HCT116 (cell line): ENCODE results near the gene CFAP77. TPM values are rescaled to one million over a fixed set of nuclear protein-coding genes. Genes with fewer than 3 reads are reported as not detected.

Source experiments
- ATAC-seq: fragments of 200-7000 bp; cut with Tn5 transposase; 2 replicates; pipeline ENCODE4 v1.9.1; 2020; ENCODE audit warnings: mild to moderate bottlenecking, moderate library complexity
- BruUV-seq: library from RNA; stranded (reverse); fragments of 400-500 nt; replicated peaks from 2 replicates; lab custom pipeline; 2021; lab: Mats Ljungman, UMichigan
- CTCF ChIA-PET: fragments of 300-600 bp; sonication (Branson Sonifier 250); formaldehyde crosslinking; loops from one replicate; lab custom pipeline; 2021; ENCODE audit warnings: antibody characterized with exemption; lab: Charles Lee
- POLR2A ChIA-PET: fragments of 300-600, 350-600 bp; sonication (Branson Sonifier 250); formaldehyde crosslinking; loops from one replicate; lab custom pipeline; 2021; ENCODE audit warnings: antibody characterized with exemption; lab: Charles Lee
- RAD21 ChIA-PET, 2 experiments: fragments of 300-600 bp; sonication (Branson Sonifier 250); formaldehyde crosslinking; loops; one replicate each; lab custom pipeline; 2023; ENCODE audit warnings: low total read pairs in 2 of 2; ENCODE audit not compliant: uncharacterized antibody in 2 of 2, unreplicated experiment in 2 of 2, low non-redundant PET in 1 of 2; lab: Charles Lee
- DNase-seq: peaks from one replicate; pipeline ENCODE4 v3.0.0-alpha.2; 2010; ENCODE audit warnings: low read depth, low spot score
- H2AFZ ChIP-seq: fragments of 200-600 bp; shearing (Covaris generic), sonication (generic); 2 replicates; pipeline ENCODE4 v1.6.1; 2017; ENCODE audit warnings: low read depth, mixed run types, mixed read lengths, antibody characterized with exemption, low read length; ENCODE audit not compliant: poor library complexity, severe bottlenecking
- H3K27ac ChIP-seq: 2 replicates; pipeline ENCODE4 v1.5.1; 2012; ENCODE audit warnings: low read depth, low read length
- H3K27me3 ChIP-seq: fragments of 200-600 bp; sonication (generic); 2 replicates; pipeline ENCODE4 v1.6.1; 2016; ENCODE audit warnings: mixed run types, low read length, mixed read lengths; ENCODE audit not compliant: insufficient read depth
- H3K36me3 ChIP-seq, 2 experiments: fragments of 200-500 bp in 1 of 2; fragments of 200-600 bp in 1 of 2; sonication (Bioruptor generic) in 1 of 2; sonication (generic) in 1 of 2; 2 replicates each; pipeline versions ENCODE4 v1.5.1 to v1.6.1; 2014 to 2016; ENCODE audit warnings: low read length in 2 of 2, inconsistent platforms in 1 of 2, mixed read lengths in 1 of 2, mixed run types in 1 of 2; ENCODE audit not compliant: insufficient read depth in 2 of 2, control insufficient read depth in 1 of 2
- H3K4me1 ChIP-seq, 2 experiments: fragments of 200-600 bp in 1 of 2; sonication (generic) in 1 of 2; 2 replicates each; pipeline versions ENCODE4 v1.5.1 to v1.6.1; 2012 to 2017; ENCODE audit warnings: low read length in 2 of 2, inconsistent platforms in 1 of 2, mild to moderate bottlenecking in 1 of 2, mixed read lengths in 1 of 2, mixed run types in 1 of 2, moderate library complexity in 1 of 2; ENCODE audit not compliant: insufficient read depth in 2 of 2, control insufficient read depth in 1 of 2
- H3K4me2 ChIP-seq: fragments of 200-600 bp; sonication (generic); 2 replicates; pipeline ENCODE4 v1.6.1; 2017; ENCODE audit warnings: mixed run types, low read length, mixed read lengths
- H3K4me3 ChIP-seq, 2 experiments: fragments of 200-600 bp in 1 of 2; sonication (generic) in 1 of 2; replicated peaks in 1 of 2; 2 replicates each; pipeline ENCODE4 v1.5.1; 2011 to 2016; ENCODE audit warnings: low read length in 2 of 2, control low read depth in 1 of 2, low read depth in 1 of 2, mild to moderate bottlenecking in 1 of 2, mixed read lengths in 1 of 2, mixed run types in 1 of 2
- H3K79me2 ChIP-seq: fragments of 200-600 bp; sonication (generic); 2 replicates; pipeline ENCODE4 v1.6.1; 2017; ENCODE audit warnings: mild to moderate bottlenecking, mixed run types, low read length, moderate library complexity, mixed read lengths; ENCODE audit not compliant: insufficient read depth
- H3K9ac ChIP-seq: fragments of 200-600 bp; sonication (generic); 2 replicates; pipeline ENCODE4 v1.6.1; 2016; ENCODE audit warnings: low read length, mixed read lengths
- H3K9me2 ChIP-seq: fragments of 200-600 bp; sonication (generic), shearing (Covaris generic); 2 replicates; pipeline ENCODE4 v1.6.1; 2017; ENCODE audit warnings: mixed run types, mild to moderate bottlenecking, moderate library complexity; ENCODE audit not compliant: insufficient read depth
- H3K9me3 ChIP-seq, 2 experiments: fragments of 200-500 bp in 1 of 2; fragments of 200-600 bp in 1 of 2; sonication (Bioruptor generic) in 1 of 2; sonication (generic) in 1 of 2; 2 replicates each; pipeline ENCODE4 v1.6.1; 2014 to 2017; ENCODE audit warnings: low read length in 2 of 2, mixed read lengths in 2 of 2, inconsistent platforms in 1 of 2, low read depth in 1 of 2, mild to moderate bottlenecking in 1 of 2, mixed run types in 1 of 2, moderate library complexity in 1 of 2; ENCODE audit not compliant: control insufficient read depth in 1 of 2, insufficient read depth in 1 of 2
- H4K20me1 ChIP-seq: fragments of 200-600 bp; sonication (generic), shearing (Covaris generic); 2 replicates; pipeline ENCODE4 v1.6.1; 2017; ENCODE audit warnings: mixed run types, mild to moderate bottlenecking, moderate library complexity; ENCODE audit not compliant: insufficient read depth
- CEBPB ChIP-seq: IDR thresholded peaks from 2 replicates; pipeline ENCODE4 v1.6.1; 2012; ENCODE audit warnings: low read depth
- ELF1 ChIP-seq: IDR thresholded peaks from 2 replicates; pipeline ENCODE4 v1.6.1; 2012; ENCODE audit warnings: low read depth, borderline replicate concordance
- EZH2phosphoT487 ChIP-seq: fragments of 200-600 bp; IDR thresholded peaks from 2 replicates; pipeline ENCODE4 v1.6.1; 2018; ENCODE audit warnings: antibody characterized with exemption, borderline replicate concordance
- JUND ChIP-seq: IDR thresholded peaks from 2 replicates; pipeline ENCODE4 v1.6.1; 2012
- POLR2A ChIP-seq: IDR thresholded peaks from 2 replicates; pipeline ENCODE4 v1.7.0; 2011; ENCODE audit warnings: borderline replicate concordance; ENCODE audit not compliant: insufficient read depth, insufficient read length; ENCODE audit errors: extremely low read depth
- POLR2AphosphoS5 ChIP-seq: IDR thresholded peaks from 2 replicates; pipeline ENCODE4 v1.6.1; 2011; ENCODE audit warnings: mild to moderate bottlenecking, low read depth, low read length, moderate library complexity
- SIN3A ChIP-seq: IDR thresholded peaks from 2 replicates; pipeline ENCODE4 v1.6.1; 2012; ENCODE audit warnings: low read depth
- SRF ChIP-seq: IDR thresholded peaks from 2 replicates; pipeline ENCODE4 v1.6.1; 2012; ENCODE audit warnings: low read depth
- YY1 ChIP-seq: IDR thresholded peaks from 2 replicates; pipeline ENCODE4 v1.6.1; 2011; ENCODE audit warnings: low read length, low read depth, moderate library complexity, mild to moderate bottlenecking; ENCODE audit not compliant: insufficient replicate concordance; ENCODE audit errors: extremely low read depth
- ZNF274 ChIP-seq: fragments of 200-500 bp; sonication (Bioruptor generic); IDR thresholded peaks from 2 replicates; pipeline ENCODE4 v1.6.1; 2014; ENCODE audit warnings: mild to moderate bottlenecking, low read depth, low read length, inconsistent platforms
- intact Hi-C: fragments of 100-400 bp; cut with micrococcal nuclease; formaldehyde crosslinking; loops from 2 replicates; pipeline ENCODE4 v1.10.0; 2022
- total RNA-seq: library from RNA; stranded (reverse); gene quantifications from one replicate; pipeline ENCODE4 v1.2.1, GENCODE V29; 2021; ENCODE audit not compliant: unreplicated experiment
- TF ChIP-seq, protein P1 (sequence below): IDR thresholded peaks from 2 replicates; pipeline ENCODE4 v1.6.1; 2011; ENCODE audit warnings: mild to moderate bottlenecking, low read length, moderate library complexity; ENCODE audit not compliant: insufficient replicate concordance; ENCODE audit errors: extremely low read depth
- TF ChIP-seq, protein P2 (sequence below): IDR thresholded peaks from 2 replicates; pipeline ENCODE4 v1.6.1; 2012
- TF ChIP-seq, protein P3 (sequence below), 3 experiments: fragments of 200-600 bp in 1 of 3; sonication (generic) in 1 of 3; IDR thresholded peaks in 2 of 3; conservative IDR thresholded peaks in 1 of 3; 2 replicates each; pipeline ENCODE4 v1.5.1; 2012 to 2017; ENCODE audit warnings: low read depth in 2 of 3, low read length in 2 of 3, antibody characterized with exemption in 1 of 3, borderline replicate concordance in 1 of 3, control low read depth in 1 of 3, mild to moderate bottlenecking in 1 of 3, mixed read lengths in 1 of 3, mixed run types in 1 of 3, moderate library complexity in 1 of 3; ENCODE audit not compliant: insufficient read depth in 1 of 3
- TF ChIP-seq, protein P4 (sequence below): IDR thresholded peaks from 2 replicates; pipeline ENCODE4 v1.6.1; 2012

The CFAP77 gene
- total RNA-seq, 1 experiment from 2014 or later, result 0.98 TPM

DNA sequence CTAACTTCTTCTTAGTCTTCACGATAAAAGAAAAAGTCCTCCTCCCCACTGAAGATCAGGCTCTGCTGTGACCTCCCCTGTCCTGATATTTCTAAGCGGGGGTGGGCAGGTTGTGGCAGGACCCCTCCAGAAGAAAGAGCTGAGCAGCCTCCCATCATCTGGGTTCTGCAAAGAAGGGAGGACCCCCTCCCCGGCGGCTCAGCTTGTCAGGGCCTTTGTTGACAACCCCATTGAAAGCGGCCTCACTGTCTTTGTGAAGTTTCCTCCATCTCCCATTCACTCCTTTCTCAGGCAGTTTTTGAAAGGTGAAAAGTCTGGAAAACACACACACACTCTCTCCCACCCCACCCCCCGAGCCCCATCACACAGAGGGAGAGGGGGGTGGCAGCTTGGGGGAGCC, 146.2 kb downstream of the CFAP77 start:
- BruUV-seq, result no TSS peak
- no peaks in the 10 kb centered on the region for H3K79me2 ChIP-seq
- H3K9ac ChIP-seq, result no peak overlapping the region
- no peaks in the 10 kb centered on the region for H3K4me1 ChIP-seq
- ATAC-seq (no peak), DNase-seq (no peak)
- no peaks in the 10 kb centered on the region; the same call in 1 of the 2 replicates for H3K27me3 ChIP-seq
- no peak overlapping the region for H2AFZ ChIP-seq
- ChIA-PET CTCF (no interaction called here), POLR2A (no interaction called here), RAD21 (no interaction called here)
- H3K4me2 ChIP-seq, result no peak overlapping the region
- no peaks in the 10 kb centered on the region for H3K36me3 ChIP-seq
- TF ChIP-seq, protein P1, sequence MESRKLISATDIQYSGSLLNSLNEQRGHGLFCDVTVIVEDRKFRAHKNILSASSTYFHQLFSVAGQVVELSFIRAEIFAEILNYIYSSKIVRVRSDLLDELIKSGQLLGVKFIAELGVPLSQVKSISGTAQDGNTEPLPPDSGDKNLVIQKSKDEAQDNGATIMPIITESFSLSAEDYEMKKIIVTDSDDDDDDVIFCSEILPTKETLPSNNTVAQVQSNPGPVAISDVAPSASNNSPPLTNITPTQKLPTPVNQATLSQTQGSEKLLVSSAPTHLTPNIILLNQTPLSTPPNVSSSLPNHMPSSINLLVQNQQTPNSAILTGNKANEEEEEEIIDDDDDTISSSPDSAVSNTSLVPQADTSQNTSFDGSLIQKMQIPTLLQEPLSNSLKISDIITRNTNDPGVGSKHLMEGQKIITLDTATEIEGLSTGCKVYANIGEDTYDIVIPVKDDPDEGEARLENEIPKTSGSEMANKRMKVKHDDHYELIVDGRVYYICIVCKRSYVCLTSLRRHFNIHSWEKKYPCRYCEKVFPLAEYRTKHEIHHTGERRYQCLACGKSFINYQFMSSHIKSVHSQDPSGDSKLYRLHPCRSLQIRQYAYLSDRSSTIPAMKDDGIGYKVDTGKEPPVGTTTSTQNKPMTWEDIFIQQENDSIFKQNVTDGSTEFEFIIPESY, result no peak
- no peak for TF ChIP-seq SIN3A
- no peak for TF ChIP-seq EZH2phosphoT487
- no peak for TF ChIP-seq ZNF274
- TF ChIP-seq CEBPB, result no peak
- TF ChIP-seq, protein P2, sequence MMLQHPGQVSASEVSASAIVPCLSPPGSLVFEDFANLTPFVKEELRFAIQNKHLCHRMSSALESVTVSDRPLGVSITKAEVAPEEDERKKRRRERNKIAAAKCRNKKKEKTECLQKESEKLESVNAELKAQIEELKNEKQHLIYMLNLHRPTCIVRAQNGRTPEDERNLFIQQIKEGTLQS, result no peak
- TF ChIP-seq, protein P3, sequence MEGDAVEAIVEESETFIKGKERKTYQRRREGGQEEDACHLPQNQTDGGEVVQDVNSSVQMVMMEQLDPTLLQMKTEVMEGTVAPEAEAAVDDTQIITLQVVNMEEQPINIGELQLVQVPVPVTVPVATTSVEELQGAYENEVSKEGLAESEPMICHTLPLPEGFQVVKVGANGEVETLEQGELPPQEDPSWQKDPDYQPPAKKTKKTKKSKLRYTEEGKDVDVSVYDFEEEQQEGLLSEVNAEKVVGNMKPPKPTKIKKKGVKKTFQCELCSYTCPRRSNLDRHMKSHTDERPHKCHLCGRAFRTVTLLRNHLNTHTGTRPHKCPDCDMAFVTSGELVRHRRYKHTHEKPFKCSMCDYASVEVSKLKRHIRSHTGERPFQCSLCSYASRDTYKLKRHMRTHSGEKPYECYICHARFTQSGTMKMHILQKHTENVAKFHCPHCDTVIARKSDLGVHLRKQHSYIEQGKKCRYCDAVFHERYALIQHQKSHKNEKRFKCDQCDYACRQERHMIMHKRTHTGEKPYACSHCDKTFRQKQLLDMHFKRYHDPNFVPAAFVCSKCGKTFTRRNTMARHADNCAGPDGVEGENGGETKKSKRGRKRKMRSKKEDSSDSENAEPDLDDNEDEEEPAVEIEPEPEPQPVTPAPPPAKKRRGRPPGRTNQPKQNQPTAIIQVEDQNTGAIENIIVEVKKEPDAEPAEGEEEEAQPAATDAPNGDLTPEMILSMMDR (IDR thresholded peaks at IDR 0.05 in 2 of 3, conservative IDR thresholded peaks at IDR 0.05 in 1 of 3; ENCODE audit: borderline replicate concordance in 1 of 3, insufficient read depth in 1 of 3, low read depth in 2 of 3, low read length in 2 of 3), result no peak
- no peak for TF ChIP-seq YY1
- TF ChIP-seq JUND, result no peak
- TF ChIP-seq POLR2AphosphoS5, result no peak
- no peak for TF ChIP-seq SRF
- TF ChIP-seq ELF1, result no peak
- TF ChIP-seq, protein P4, sequence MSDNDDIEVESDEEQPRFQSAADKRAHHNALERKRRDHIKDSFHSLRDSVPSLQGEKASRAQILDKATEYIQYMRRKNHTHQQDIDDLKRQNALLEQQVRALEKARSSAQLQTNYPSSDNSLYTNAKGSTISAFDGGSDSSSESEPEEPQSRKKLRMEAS, result no peak
- no peak for TF ChIP-seq POLR2A
- H4K20me1 ChIP-seq, result no peaks in the 10 kb centered on the region
- intact Hi-C loops, result no loop called here
- H3K9me3 ChIP-seq, result no peaks in the 10 kb centered on the region
- H3K9me2 ChIP-seq, result no peaks in the 10 kb centered on the region
- no peak overlapping the region for H3K4me3 ChIP-seq
- no peak overlapping the region for H3K27ac ChIP-seq
